ENCODE results near the gene MIA. TPM values are rescaled to one million over a fixed set of nuclear protein-coding genes. Genes with fewer than 3 reads are reported as not detected.
"Not testable (repeated sequence)": the region's sequence is repeated elsewhere in the genome, so short reads cannot be mapped to it uniquely, and the experiment has no call there.

Gene MIA
- total and polyA plus RNA-seq, 9 of the 15 experiments (the other 6 are each of a cell fraction or from before 2014, with no cell fraction given) = 0.21 TPM; not detected in 8

DNA sequence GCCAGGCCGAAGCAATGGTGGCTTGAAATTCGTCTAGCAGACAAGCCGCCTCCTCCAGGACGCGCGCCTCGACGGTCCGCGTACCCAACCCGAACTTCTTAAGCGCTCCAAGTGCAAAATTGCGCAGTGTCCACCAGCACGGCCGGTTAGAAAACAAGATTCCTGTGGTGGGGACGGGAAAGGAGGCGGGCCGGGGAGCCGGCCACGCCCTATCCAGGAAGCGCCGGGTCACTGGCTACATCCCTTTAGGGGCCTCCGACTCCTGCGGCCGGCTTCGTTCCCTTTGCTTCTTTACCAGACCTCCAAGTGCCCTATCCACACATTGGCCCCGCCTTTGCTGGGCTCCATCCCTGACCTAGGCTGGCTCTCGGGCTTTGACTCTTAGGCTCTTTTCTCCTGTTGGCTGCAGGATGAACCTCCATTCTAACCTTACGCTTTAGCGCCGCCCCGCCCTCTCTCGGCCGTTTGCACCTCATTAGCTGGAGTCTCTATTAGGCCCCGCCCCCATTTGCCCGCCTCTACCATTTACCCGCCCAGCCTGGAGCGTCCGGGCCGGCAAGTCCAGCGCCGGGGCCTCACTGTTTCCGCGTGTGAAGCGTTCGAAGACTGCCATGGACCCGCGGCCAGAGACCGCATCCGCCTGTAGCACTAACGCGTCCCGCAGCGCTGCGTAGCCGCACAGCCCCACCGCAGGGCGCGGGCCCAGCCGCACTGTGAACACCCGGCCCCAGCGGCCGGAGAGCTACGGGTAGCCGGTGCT lies 35.5 kb downstream of the MIA start:
- peaks cover 16% of the 10 kb centered on the region for H4K20me1 ChIP-seq (replicated peaks; ENCODE audit: control insufficient read depth, insufficient read depth, low read length)
- H3K4me2 ChIP-seq (ENCODE audit: insufficient read depth, low read length) = peak overlapping the region; percentile 74
- WGBS (ENCODE audit: insufficient coverage, low coverage, missing lambda C conversion rate) = 7% methylated on average over 51 of the region's 65 CpGs
- BruUV-seq (replicated peaks); H3K9me3 ChIP-seq (replicated peaks; ENCODE audit: control insufficient read depth, insufficient read depth, low read depth, low read length); H3K27me3 ChIP-seq (ENCODE audit: control insufficient read depth in 2 of 2, insufficient read depth in 2 of 2, low read length in 2 of 2); intact Hi-C loops (cut with micrococcal nuclease); CTCF ChIA-PET (ENCODE audit: low intra/inter-chr PET ratio): not testable (repeated sequence)
- DNase-seq (ENCODE audit: extremely low read depth in 1 of 4, low spot score in 3 of 4) = peak; percentile 60 to 86 (median 60)
- peaks cover 12% of the 10 kb centered on the region for H3K9me1 ChIP-seq (ENCODE audit: control insufficient read depth, insufficient read depth, low read length)
- peak; percentile 85 for ATAC-seq
- in situ Hi-C loops (cut with MboI) = loop anchor here (5.0 kb wide), 1 partner anchor 321 kb away; no protein-coding TSS in a partner anchor
- peaks cover 23% of the 10 kb centered on the region for H3K79me2 ChIP-seq (ENCODE audit: control insufficient read depth, insufficient read depth, low read length)
- H3K4me1 ChIP-seq (replicated peaks in 1 of 2; ENCODE audit: control insufficient read depth in 2 of 2, insufficient read depth in 2 of 2, low read length in 2 of 2) = peaks cover 19 to 59% of the 10 kb centered on the region in 2 experiments; a peak in 4 of 5 replicates
- peaks cover 39% of the 10 kb centered on the region for H3K36me3 ChIP-seq (ENCODE audit: control insufficient read depth, insufficient read depth, low read length)
- H3K27ac ChIP-seq (ENCODE audit: extremely low read depth, low read depth, low read length) = peak overlapping the region; percentile 81
- POLR2A ChIA-PET = interaction anchor here (0.6 to 1.4 kb wide), 6 partner anchors 8 to 146 kb away, joined by 3 to 4 read pairs (median 4); partner anchors contain the start of gene RAB4B
- peak overlapping the region; percentile 46 for H3K4me3 ChIP-seq
- H2AFZ ChIP-seq (ENCODE audit: low read depth, low read length) = peak overlapping the region; percentile 85
- peak overlapping the region; percentile 67 to 90 for H3K9ac ChIP-seq (ENCODE audit: insufficient read depth in 1 of 2, low read depth in 2 of 2, low read length in 2 of 2)
- peak; percentile 95 for FAIRE-seq
- peak; percentile 18; the same call in 1 of the 2 replicates for TF ChIP-seq ZBTB7A (IDR thresholded peaks at IDR 0.05; ENCODE audit: borderline replicate concordance, control insufficient read depth, low read depth, low read length)
- TF ChIP-seq, protein P1, sequence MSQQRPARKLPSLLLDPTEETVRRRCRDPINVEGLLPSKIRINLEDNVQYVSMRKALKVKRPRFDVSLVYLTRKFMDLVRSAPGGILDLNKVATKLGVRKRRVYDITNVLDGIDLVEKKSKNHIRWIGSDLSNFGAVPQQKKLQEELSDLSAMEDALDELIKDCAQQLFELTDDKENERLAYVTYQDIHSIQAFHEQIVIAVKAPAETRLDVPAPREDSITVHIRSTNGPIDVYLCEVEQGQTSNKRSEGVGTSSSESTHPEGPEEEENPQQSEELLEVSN (IDR thresholded peaks at IDR 0.05; ENCODE audit: borderline replicate concordance in 1 of 2, extremely low read depth in 1 of 2, insufficient read depth in 1 of 2, insufficient read length in 1 of 2, low read depth in 1 of 2, low read length in 1 of 2, poor library complexity in 1 of 2, severe bottlenecking in 1 of 2) = peak; percentile 49 to 73
- TF ChIP-seq, protein P2, sequence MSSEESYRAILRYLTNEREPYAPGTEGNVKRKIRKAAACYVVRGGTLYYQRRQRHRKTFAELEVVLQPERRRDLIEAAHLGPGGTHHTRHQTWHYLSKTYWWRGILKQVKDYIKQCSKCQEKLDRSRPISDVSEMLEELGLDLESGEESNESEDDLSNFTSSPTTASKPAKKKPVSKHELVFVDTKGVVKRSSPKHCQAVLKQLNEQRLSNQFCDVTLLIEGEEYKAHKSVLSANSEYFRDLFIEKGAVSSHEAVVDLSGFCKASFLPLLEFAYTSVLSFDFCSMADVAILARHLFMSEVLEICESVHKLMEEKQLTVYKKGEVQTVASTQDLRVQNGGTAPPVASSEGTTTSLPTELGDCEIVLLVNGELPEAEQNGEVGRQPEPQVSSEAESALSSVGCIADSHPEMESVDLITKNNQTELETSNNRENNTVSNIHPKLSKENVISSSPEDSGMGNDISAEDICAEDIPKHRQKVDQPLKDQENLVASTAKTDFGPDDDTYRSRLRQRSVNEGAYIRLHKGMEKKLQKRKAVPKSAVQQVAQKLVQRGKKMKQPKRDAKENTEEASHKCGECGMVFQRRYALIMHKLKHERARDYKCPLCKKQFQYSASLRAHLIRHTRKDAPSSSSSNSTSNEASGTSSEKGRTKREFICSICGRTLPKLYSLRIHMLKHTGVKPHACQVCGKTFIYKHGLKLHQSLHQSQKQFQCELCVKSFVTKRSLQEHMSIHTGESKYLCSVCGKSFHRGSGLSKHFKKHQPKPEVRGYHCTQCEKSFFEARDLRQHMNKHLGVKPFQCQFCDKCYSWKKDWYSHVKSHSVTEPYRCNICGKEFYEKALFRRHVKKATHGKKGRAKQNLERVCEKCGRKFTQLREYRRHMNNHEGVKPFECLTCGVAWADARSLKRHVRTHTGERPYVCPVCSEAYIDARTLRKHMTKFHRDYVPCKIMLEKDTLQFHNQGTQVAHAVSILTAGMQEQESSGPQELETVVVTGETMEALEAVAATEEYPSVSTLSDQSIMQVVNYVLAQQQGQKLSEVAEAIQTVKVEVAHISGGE (CRISPR knock-in tag; IDR thresholded peaks at IDR 0.05) = peak in 1 of 3 experiments; percentile 19; a peak in 1 of 6 replicates
- TF ChIP-seq RBFOX2 (IDR thresholded peaks at IDR 0.05; ENCODE audit: low read depth, low read length) = peak; percentile 63
- peak; percentile 57 to 60 for TF ChIP-seq NRF1 (conservative IDR thresholded peaks at IDR 0.05 in 1 of 2, IDR thresholded peaks at IDR 0.05 in 1 of 2)
- TF ChIP-seq RBM22 (IDR thresholded peaks at IDR 0.05; ENCODE audit: low read depth, low read length, poor library complexity, severe bottlenecking) = peak; percentile 30
- TF ChIP-seq BACH1 (tag; IDR thresholded peaks at IDR 0.05) = 0 out of 2 replicates have a peak, but pooled peaks have one; percentile 23
- 0 out of 2 replicates have a peak, but pooled peaks have one; percentile 14 for TF ChIP-seq POLR2AphosphoS2 (IDR thresholded peaks at IDR 0.05; ENCODE audit: low read length)
- TF ChIP-seq SAP30 (IDR thresholded peaks at IDR 0.05; ENCODE audit: borderline replicate concordance, insufficient read depth, low read depth, low read length, poor library complexity, severe bottlenecking) = peak; percentile 18
- TF ChIP-seq, protein P3, sequence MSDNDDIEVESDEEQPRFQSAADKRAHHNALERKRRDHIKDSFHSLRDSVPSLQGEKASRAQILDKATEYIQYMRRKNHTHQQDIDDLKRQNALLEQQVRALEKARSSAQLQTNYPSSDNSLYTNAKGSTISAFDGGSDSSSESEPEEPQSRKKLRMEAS (CRISPR knock-in tag; IDR thresholded peaks at IDR 0.05) = 0 out of 2 replicates have a peak, but pooled peaks have one; percentile 9
- peak; percentile 58 for TF ChIP-seq GABPB1 (CRISPR knock-in tag; IDR thresholded peaks at IDR 0.05)
- peak; percentile 38; the same call in 1 of the 2 replicates for TF ChIP-seq PHF8 (IDR thresholded peaks at IDR 0.05; ENCODE audit: borderline replicate concordance, low read length)
- TF ChIP-seq CXXC5 (CRISPR knock-in tag; IDR thresholded peaks at IDR 0.05) = peak; percentile 43; the same call in 1 of the 2 replicates
- peak; percentile 44 for TF ChIP-seq SP1 (CRISPR knock-in tag; IDR thresholded peaks at IDR 0.05)

All from K562 (cell line).